HG03280 (cell line): ENCODE measurements around the gene CCDC91.
"Not testable (repeated sequence)": the region's sequence is repeated elsewhere in the genome, so short reads cannot be mapped to it uniquely, and the experiment has no call there.

Experiments
- ATAC-seq: cut with Tn5 transposase; IDR thresholded peaks from one replicate; pipeline ENCODE4 v1.9.1; 2021; ENCODE audit warnings: mild to moderate bottlenecking, moderate library complexity; ENCODE audit not compliant: unreplicated experiment

Gene CCDC91

GRCh38 chr12:28180786-28181185, 9.5 kb upstream of the CCDC91 start:
- ATAC-seq = no peak

- ATAC-seq = no peak
Observed at GRCh38 chr12:28184375-28184774, 5.9 kb upstream of the CCDC91 start.

GRCh38 chr12:28186500-28186899, 3.8 kb upstream of the CCDC91 start:
- no peak for ATAC-seq

- no peak for ATAC-seq
Observed at GRCh38 chr12:28189784-28190320, 404 bp upstream of the CCDC91 start.

- peak; percentile 15 for ATAC-seq
Observed at GRCh38 chr12:28191051-28192048, 1.1 kb downstream of the CCDC91 start.

GRCh38 chr12:28192125-28192524, 1.9 kb downstream of the CCDC91 start:
- ATAC-seq = no peak

GRCh38 chr12:28194621-28195020, 4.4 kb downstream of the CCDC91 start:
- ATAC-seq = not testable (repeated sequence)

- not testable (repeated sequence) for ATAC-seq
Observed at GRCh38 chr12:28201136-28201535, 10.9 kb downstream of the CCDC91 start.

- ATAC-seq = no peak
Observed at GRCh38 chr12:28202374-28203130, 12.3 kb downstream of the CCDC91 start.

- no peak for ATAC-seq
Observed at GRCh38 chr12:28209782-28210181, 19.5 kb downstream of the CCDC91 start.

GRCh38 chr12:28212182-28212581, 21.9 kb downstream of the CCDC91 start:
- no peak for ATAC-seq

GRCh38 chr12:28215021-28215420, 24.8 kb downstream of the CCDC91 start:
- ATAC-seq = no peak

GRCh38 chr12:28216016-28216415, 25.8 kb downstream of the CCDC91 start:
- no peak for ATAC-seq

- ATAC-seq = no peak
Observed at GRCh38 chr12:28217805-28218204, 27.5 kb downstream of the CCDC91 start.

- ATAC-seq = no peak
Observed at GRCh38 chr12:28218875-28219274, 28.6 kb downstream of the CCDC91 start.

- no peak for ATAC-seq
Observed at GRCh38 chr12:28219827-28220226, 29.6 kb downstream of the CCDC91 start.

- ATAC-seq = no peak
Observed at GRCh38 chr12:28222081-28222700, 31.9 kb downstream of the CCDC91 start.

- peak; percentile 90 for ATAC-seq
Observed at GRCh38 chr12:28223025-28223554, 32.8 kb downstream of the CCDC91 start.

- ATAC-seq = no peak
Observed at GRCh38 chr12:28223858-28224257, 33.6 kb downstream of the CCDC91 start.

- no peak for ATAC-seq
Observed at GRCh38 chr12:28226705-28227104, 36.4 kb downstream of the CCDC91 start.

- ATAC-seq = no peak
Observed at GRCh38 chr12:28227251-28227650, 37.0 kb downstream of the CCDC91 start.
